ENCODE measurements around the gene MYO19.
A peak's percentile ranks its signal among the peaks of the same experiment; 100 is the strongest.

Gene MYO19

GRCh38 chr17:36498155-36498554 is 36.5 kb downstream of the MYO19 start:
- TF ChIP-seq CTCF (conservative IDR thresholded peaks at IDR 0.05; ENCODE audit: low read depth), result no peak
- DNase-seq (ENCODE audit: low spot score), result no peak
- ChIA-PET POLR2A (ENCODE audit: low non-redundant PET) (no interaction called here), CTCF (no interaction called here)
- peak overlapping the region; percentile 40 for H3K27ac ChIP-seq

GRCh38 chr17:36496018-36496789 is 38.5 kb downstream of the MYO19 start:
- TF ChIP-seq CTCF (conservative IDR thresholded peaks at IDR 0.05; ENCODE audit: low read depth), result no peak
- POLR2A ChIA-PET (ENCODE audit: low non-redundant PET), result no interaction called here
- peak overlapping the region; percentile 33 for H3K27ac ChIP-seq
- no peak for DNase-seq (ENCODE audit: low spot score)
- CTCF ChIA-PET, result no interaction called here

- CTCF ChIA-PET, result interaction anchor here (0.6 to 1.3 kb wide), 3 partner anchors 12 to 547 kb away, joined by 4 read pairs; no protein-coding TSS in a partner anchor
- POLR2A ChIA-PET (ENCODE audit: low non-redundant PET), result no interaction called here
- no peak overlapping the region; the same call in 1 of the 2 replicates for H3K27ac ChIP-seq
- no peak for DNase-seq (ENCODE audit: low spot score)
- no peak for TF ChIP-seq CTCF (conservative IDR thresholded peaks at IDR 0.05; ENCODE audit: low read depth)
These were observed 39.5 kb downstream of the MYO19 start for GRCh38 chr17:36495076-36495578.

GRCh38 chr17:36494674-36495073 is 40.0 kb downstream of the MYO19 start:
- no peak for TF ChIP-seq CTCF (conservative IDR thresholded peaks at IDR 0.05; ENCODE audit: low read depth)
- no peak for DNase-seq (ENCODE audit: low spot score)
- H3K27ac ChIP-seq, result no peak overlapping the region
- ChIA-PET CTCF (interaction anchor here (0.6 to 1.3 kb wide), 2 partner anchors 12 to 481 kb away, joined by 4 read pairs; no protein-coding TSS in a partner anchor), POLR2A (ENCODE audit: low non-redundant PET) (no interaction called here)

GRCh38 chr17:36493956-36494355 is 40.7 kb downstream of the MYO19 start:
- DNase-seq (ENCODE audit: low spot score), result no peak
- ChIA-PET POLR2A (ENCODE audit: low non-redundant PET) (no interaction called here), CTCF (no interaction called here)

More at GRCh38 chr17:36493956-36494355, 40.7 kb downstream of the MYO19 start:
- no peak for TF ChIP-seq CTCF (conservative IDR thresholded peaks at IDR 0.05; ENCODE audit: low read depth)
- no peak overlapping the region for H3K27ac ChIP-seq
